NCI-H187 treated with DMSO at 0.1 percent for 48 hours (cell line): ENCODE data around the gene ACTMAP.
"Not testable (repeated sequence)": the region's sequence is repeated elsewhere in the genome, so short reads cannot be mapped to it uniquely, and the experiment has no call there.

Experiments used
- DNase-seq: peaks from one replicate; lab custom pipeline; 2025; lab: John Stamatoyannopoulos, UW

The ACTMAP gene

DNA sequence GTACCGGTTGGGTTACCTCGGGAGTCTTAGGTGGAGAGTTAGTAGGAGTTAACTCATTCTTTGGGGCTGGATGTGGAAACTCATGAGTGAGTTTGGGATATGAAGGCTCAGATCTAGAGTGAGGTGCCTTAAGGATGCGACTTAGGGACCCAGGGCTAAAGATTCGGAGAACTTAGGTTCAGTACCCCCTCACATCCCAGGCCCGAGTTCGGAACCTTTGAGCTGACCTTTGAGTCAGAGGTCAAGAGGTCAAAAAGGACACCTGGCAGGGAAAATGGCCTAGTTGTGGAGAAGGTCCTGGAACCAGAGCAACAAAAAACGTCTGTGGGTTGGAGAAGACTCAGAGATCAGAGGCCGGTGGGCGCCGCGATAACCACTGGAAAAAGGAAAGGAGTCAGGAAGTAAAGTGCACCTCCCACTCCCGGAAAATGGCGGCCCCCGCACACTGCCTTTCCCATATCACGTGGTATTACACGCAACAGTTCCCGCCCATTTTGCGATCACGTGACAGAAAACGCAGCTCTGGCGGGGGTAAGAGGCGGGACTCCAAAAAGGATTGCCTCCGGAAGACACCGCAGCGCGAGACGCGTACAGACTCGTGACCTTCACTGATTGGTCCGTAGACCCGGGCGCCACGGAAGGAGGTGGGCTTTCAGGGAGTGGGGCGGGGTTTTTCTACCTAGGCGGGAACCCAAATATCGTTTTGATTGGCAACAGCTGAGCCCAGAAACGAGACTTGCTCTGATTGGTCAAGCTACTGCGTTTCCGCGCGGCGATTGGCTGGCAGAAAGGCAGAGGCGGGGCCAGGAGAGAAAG lies at the start of gene ACTMAP:
Gene ACTMAP (minus strand): TSS at position 420 of the 816 bp plus-strand sequence. CDS start 674 bp downstream, outside the sequence.
- DNase-seq = peak; percentile 98

DNA sequence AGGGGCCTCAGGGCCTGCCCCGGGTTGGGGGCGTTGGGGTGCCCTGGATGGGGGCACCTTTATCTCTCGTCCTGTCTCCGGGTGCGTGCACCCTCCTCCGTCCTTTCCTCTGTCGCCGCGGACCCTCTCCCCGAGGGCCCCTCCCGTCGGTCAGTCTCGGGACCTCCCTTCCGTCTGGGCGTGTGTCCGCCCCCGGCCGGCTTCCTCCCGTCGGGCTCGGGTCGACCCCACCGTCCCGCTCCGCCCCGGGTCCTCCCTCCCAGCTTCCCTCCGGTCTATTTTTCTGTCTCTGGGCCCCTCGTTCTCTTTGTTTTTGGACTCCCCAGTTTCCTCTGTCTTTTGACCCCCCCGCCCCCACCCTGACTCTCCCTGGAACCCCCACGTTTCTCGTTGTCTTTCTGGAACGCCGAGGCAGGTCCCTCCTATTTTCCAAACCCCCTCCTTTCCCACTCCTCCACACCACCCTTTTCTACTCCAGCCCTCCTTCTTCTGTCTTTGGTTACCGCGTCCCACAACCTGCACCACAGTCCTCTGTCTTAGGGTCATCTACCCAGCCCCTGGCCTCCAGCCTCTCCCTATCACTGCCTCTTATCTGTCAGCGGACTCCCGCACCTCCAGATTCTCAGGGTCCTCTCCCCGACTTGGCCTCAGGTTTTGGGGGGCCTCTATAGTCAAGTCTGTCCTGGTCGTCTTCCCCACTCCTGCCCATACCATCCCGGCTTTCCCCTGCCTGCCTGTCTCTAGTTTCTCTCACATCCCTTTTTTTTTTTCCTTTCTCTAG lies 49.5 kb upstream of the ACTMAP start:
- DNase-seq = no peak

- peak; percentile 95 for DNase-seq
Observed at GRCh38 chr19:40798683-40799557, 48.6 kb upstream of the ACTMAP start, which contains the start of gene EGLN2. Gene EGLN2, plus strand, starts transcription at chr19:40799191. Its CDS starts 1,382 bp downstream, at chr19:40800573.

GRCh38 chr19:40797963-40798682 lies 47.8 kb upstream of the ACTMAP start:
- no peak for DNase-seq

- DNase-seq = no peak
Observed at GRCh38 chr19:40797166-40797962, 47.1 kb upstream of the ACTMAP start.

DNA sequence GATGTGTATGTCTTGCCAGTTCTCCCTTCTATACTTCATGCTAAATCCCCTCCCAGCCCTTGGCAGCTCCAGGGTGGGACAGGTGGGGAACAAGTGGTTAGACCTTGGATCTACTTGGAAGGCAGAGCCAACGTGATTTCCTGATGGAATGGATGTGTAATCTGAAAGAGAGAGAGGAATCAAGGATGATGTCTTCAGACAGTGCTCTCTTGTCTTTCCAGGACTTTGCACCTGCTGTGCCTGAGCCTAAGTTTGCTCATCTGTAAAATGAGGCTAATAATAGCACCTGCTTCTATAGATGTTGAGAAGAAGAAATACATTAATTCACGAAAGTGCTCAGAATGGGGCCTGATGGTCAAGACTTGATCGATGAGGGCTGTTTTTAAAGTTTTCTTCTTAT lies 41.7 kb upstream of the ACTMAP start:
- no peak for DNase-seq

DNA sequence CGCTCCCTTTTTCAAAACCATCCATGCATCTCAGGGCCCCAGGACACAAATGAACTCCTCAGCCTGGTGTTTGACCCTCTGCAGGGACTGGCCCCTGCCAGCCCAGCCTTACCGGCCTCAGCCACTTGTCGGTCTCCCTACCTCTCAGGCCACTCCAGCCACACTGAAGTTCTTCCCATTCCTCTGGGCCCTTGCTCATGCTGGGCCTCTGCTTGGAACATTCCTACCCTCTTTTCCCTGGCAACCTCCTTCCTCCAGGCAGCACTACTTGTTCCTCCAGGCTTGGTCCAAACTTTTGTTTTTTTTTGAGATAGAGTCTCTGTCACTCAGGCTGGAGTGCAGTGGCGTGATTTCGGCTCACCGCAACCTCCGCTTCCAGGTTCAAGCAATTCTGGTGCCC lies 41.1 kb upstream of the ACTMAP start:
- no peak for DNase-seq

- DNase-seq = no peak
Observed at GRCh38 chr19:40786060-40787037, 36.1 kb upstream of the ACTMAP start.

GRCh38 chr19:40785526-40785925 lies 35.2 kb upstream of the ACTMAP start:
- no peak for DNase-seq

GRCh38 chr19:40784146-40784545 lies 33.9 kb upstream of the ACTMAP start:
- DNase-seq = not testable (repeated sequence)

GRCh38 chr19:40783711-40784110 lies 33.4 kb upstream of the ACTMAP start:
- DNase-seq = no peak

- no peak for DNase-seq
Observed at GRCh38 chr19:40781140-40781539, 30.9 kb upstream of the ACTMAP start.

DNA sequence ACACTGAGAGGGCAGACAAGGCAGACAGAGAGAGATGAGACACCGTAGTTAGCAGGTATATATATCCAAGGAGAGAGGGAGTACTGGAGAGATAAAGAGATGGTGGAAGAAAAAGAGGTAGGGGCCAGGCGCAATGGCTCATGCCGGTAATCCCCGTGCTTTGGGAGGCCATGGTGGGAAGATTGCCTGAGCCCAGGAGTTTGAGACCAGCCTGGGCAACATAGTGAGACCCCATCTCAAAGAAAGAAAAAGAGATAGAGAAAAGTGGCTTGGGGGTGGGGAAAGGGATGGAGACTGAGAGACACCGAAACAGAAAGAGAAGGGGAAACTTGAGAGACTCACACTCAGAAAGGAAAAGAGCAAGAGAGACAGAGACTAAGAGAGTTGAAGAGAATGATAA lies 30.3 kb upstream of the ACTMAP start:
- no peak for DNase-seq

DNA sequence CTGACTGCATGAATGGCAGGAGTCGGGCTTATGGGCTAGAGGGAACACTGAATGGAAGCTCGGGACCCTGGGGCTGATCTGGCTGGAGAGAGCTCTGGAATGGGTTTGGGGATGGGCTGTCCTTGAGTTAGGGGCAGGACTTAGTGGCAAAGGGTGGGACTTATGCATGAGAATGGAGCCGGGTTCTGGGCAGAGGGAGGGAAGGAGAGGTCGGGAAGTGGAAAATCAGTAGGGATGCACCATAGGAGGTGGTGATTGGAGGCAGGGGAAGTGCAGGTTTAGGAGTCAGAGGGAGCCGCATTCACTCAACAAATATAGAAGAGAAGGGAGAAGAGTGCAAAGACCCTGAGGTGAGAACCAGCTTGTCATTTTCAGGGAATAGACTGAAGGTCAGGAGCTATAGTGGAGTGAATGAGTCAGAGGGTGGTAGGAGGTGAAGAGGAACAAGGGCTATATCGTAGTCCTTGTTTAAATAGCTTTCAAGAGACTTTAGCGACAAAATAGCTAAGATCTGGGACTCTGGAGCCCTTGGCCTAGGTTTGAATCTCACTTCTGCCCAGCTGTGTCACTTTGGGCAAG lies 28.5 kb upstream of the ACTMAP start:
- DNase-seq = no peak

DNA sequence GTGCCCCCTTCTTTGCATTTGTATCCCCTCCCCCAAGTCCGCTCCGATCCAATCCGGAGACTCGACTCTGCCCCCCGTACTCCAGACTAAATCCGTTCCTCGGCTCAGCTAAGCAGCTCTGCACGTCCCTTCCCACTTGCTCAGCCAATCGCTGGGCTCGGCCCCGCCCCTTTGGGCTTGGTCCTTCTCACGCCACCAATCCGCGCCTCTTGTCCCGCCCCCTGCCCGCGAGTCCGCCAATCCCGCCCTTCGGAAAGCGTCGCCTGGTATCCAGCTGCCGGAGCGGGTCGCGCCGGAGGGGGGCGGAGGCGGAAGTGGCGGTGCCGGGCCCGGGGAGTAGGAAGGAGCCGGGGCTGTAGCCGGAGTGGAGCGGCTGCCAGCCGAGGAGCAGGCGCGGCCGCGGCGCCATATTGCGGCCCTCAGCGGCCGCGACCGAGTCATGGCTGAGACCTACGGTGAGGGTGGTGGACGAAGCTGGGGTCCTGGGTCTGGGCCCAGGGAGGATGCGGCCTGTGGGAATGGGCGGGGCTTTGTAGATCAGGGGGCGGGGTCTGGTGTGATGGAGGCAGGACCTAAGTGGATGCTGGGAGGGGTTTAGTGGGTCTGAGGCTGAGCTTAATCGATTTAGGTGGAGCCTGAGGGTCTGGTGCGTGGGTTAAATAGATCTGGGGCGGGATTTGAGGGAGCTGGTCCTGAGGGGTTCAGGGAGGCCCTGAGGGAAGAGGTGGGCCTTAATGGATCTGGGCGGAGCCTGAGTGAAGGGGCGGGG lies 27.8 kb upstream of the ACTMAP start, which contains the start of gene RAB4B:
Gene RAB4B (plus strand): TSS at position 311 of the 769 bp plus-strand sequence. CDS start 129 bp downstream, at position 440.
- DNase-seq = peak; percentile 99

GRCh38 chr19:40777645-40777936 lies 27.3 kb upstream of the ACTMAP start:
- no peak for DNase-seq

DNA sequence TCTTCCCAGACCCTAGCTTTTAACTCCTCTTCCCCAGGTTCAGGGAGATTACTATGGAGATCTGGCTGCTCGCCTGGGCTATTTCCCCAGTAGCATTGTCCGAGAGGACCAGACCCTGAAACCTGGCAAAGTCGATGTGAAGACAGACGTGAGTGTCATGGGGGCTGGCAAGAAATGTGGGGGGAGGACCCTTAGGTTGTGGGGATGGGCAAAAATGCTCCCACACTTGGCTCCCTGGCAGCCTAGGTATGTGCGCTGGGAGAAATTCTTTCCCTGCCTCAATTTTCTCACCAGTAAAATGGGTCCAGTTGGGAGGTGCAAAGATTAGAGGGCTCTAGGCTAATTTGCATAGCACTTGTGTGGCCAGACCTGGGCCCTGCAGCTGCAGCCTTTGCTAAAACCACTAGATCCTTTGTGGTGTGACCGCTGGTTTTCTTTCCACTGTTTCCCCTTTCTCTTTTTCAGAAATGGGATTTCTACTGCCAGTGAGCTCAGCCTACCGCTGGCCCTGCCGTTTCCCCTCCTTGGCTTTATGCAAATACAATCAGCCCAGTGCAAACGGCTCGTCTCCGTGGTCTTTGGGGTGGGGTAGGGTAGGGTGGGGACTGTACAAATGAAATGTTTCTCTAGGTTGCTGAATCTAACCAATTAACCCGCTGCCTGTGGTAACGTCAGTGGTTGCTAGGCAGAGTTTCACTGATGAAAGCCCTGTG lies 26.8 kb upstream of the ACTMAP start:
- DNase-seq = peak; percentile 92

DNA sequence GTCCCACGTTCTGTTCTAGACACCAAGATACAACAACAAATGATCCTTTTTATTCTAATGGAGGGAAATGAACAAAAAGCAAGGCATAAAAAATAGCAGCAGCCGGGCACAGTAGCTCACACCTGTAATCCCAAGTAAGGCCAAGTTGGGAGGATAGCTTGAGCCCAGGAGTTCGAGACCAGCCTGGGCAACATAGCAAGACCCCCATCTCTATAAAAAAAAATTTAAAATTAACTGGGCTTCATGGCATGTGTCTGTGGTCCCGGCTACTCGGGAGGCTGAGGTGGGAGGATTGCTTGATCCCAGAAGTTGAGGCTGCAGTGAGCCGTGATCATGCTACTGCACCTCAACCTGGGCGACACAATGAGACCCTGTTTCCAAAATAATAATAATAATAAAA lies 26.1 kb upstream of the ACTMAP start:
- no peak for DNase-seq
